Measurements from ENCODE around the gene MOV10L1. TPM values are rescaled to one million over a fixed set of nuclear protein-coding genes. Genes with fewer than 3 reads are reported as not detected.
A peak's percentile ranks its signal among the peaks of the same experiment; 100 is the strongest.
"Not testable (repeated sequence)": the region's sequence is repeated elsewhere in the genome, so short reads cannot be mapped to it uniquely, and the experiment has no call there.

Gene MOV10L1
- total RNA-seq, 1 donor from 2014 or later = 1.1 TPM

DNA sequence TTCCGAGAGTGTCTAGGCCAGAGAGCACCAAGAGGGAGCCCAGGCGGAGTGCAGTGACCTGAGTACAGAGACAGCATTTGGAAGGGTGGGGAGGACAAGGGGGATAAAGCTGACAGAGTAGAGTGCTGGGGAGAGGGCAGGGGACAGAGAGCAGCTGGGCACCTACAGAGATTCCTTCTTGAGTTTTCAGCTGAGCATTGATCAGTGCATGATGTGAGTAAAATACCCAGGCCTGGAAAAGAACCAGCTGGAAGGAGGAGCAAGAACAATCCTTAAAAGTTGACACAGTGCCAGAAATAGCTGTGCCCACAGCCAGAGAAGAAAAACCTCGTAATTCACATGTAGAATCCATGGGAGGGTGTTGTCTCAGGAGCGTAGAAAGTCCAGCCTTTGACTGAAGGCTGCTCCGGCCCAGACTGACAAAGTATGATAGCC, 46.8 kb downstream of the MOV10L1 start:
- no peak for DNase-seq (ENCODE audit: low spot score)
- H3K36me3 Mint-ChIP-seq (ENCODE audit: low read depth) = peaks cover 1% of the 10 kb centered on the region
- H3K4me1 Mint-ChIP-seq (ENCODE audit: low read depth) = peaks cover 13% of the 10 kb centered on the region
- H3K27ac Mint-ChIP-seq (ENCODE audit: unreplicated experiment) = peak overlapping the region; percentile 73
- no peaks in the 10 kb centered on the region for H3K27me3 Mint-ChIP-seq (ENCODE audit: low read depth)
- no peak overlapping the region for H3K4me3 Mint-ChIP-seq (ENCODE audit: unreplicated experiment)
- no peak for TF ChIP-seq CTCF (IDR thresholded peaks at IDR 0.05)
- H3K9me3 Mint-ChIP-seq (ENCODE audit: low read depth) = peaks cover 6% of the 10 kb centered on the region

DNA sequence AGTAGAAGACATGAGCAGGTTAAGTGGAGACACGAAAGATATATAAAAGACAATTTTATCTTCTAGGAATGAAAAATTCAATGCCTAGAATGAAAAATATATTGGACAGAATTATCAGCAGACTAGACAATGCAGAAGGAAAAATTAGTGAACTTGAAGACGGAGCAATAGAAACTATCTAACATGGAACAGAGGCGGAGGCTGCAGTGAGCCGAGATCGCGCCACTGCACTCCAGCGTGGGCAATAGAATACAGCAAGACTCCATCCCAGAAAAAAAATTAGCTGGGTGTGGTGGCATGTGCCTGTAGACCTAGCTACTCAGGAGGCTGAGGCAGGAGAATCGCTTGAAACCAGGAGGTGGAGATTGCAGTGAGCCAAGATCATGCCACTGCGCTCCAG, 47.5 kb downstream of the MOV10L1 start:
- DNase-seq (ENCODE audit: low spot score); H3K27me3 Mint-ChIP-seq (ENCODE audit: low read depth): not testable (repeated sequence)
- peaks cover 19% of the 10 kb centered on the region for H3K4me1 Mint-ChIP-seq (ENCODE audit: low read depth)

DNA sequence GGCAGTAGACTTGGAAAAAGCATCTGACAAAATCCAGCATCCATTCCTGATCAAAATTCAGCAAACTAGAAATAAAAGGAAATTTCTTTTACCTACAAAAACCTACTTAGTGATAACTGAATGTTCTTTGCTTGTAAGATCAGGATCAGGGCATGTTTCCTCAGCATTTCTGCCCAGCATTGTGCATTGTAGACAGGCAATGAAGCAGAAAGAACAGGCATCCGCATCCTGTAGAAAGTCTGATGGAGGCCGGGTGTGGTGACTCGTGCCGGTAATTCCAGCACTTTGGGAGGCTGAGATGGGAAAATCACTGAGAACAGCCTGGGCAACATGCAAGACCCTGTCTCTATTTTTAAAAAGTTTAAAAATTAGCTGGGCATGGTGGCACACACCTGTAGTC, 48.2 kb downstream of the MOV10L1 start:
- H3K4me3 Mint-ChIP-seq (ENCODE audit: unreplicated experiment) = no peak overlapping the region
- H3K27ac Mint-ChIP-seq (ENCODE audit: unreplicated experiment) = no peak overlapping the region
- peaks cover 1% of the 10 kb centered on the region for H3K36me3 Mint-ChIP-seq (ENCODE audit: low read depth)
- peaks cover 20% of the 10 kb centered on the region for H3K4me1 Mint-ChIP-seq (ENCODE audit: low read depth)
- H3K9me3 Mint-ChIP-seq (ENCODE audit: low read depth) = peaks cover 4% of the 10 kb centered on the region
- DNase-seq (ENCODE audit: low spot score) = no peak
- H3K27me3 Mint-ChIP-seq (ENCODE audit: low read depth) = peaks cover 4% of the 10 kb centered on the region
- no peak for TF ChIP-seq CTCF (IDR thresholded peaks at IDR 0.05)

More for the DNA sequence above, 47.5 kb downstream of the MOV10L1 start:
- not testable (repeated sequence) for H3K27ac Mint-ChIP-seq (ENCODE audit: unreplicated experiment); H3K9me3 Mint-ChIP-seq (ENCODE audit: low read depth); H3K36me3 Mint-ChIP-seq (ENCODE audit: low read depth); H3K4me3 Mint-ChIP-seq (ENCODE audit: unreplicated experiment)

GRCh38 chr22:50138988-50139387, 49.2 kb downstream of the MOV10L1 start:
- TF ChIP-seq CTCF (IDR thresholded peaks at IDR 0.05) = no peak
- Mint-ChIP-seq H3K36me3 (ENCODE audit: low read depth) (peaks cover 1% of the 10 kb centered on the region), H3K9me3 (ENCODE audit: low read depth) (peaks cover 4% of the 10 kb centered on the region), H3K4me1 (ENCODE audit: low read depth) (peaks cover 20% of the 10 kb centered on the region), H3K27ac (ENCODE audit: unreplicated experiment) (no peak overlapping the region), H3K27me3 (ENCODE audit: low read depth) (peaks cover 10% of the 10 kb centered on the region), H3K4me3 (ENCODE audit: unreplicated experiment) (no peak overlapping the region)
- DNase-seq (ENCODE audit: low spot score) = no peak

DNA sequence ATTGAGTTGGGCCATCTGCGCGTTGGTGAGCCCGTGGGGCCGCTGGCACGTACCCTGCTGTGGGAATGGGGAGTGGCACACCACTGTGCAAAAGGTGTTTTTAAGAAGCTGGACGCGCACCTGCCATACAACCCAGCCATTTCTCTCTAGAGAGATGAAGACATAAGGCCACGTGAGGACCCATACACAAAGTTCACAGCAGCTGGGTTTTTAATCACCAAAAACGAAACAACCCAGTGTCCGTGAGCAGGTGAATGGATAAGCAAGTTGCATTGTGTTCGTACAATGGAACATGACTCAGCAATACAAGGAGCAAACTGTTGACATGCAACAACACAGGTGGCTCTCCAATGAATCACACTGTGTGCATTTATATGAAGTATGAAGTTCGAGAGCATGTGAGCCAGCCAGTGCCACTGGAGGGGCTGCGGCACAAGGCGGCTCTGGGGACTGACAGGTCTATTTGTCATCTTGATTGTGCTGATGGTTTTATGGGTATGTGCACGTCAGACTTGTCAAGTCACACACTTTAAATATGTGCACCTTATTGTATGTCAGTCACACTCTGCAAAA, 50.1 kb downstream of the MOV10L1 start:
- no peak overlapping the region for H3K4me3 Mint-ChIP-seq (ENCODE audit: unreplicated experiment)
- no peak for DNase-seq (ENCODE audit: low spot score)
- H3K27ac Mint-ChIP-seq (ENCODE audit: unreplicated experiment) = no peak overlapping the region
- peaks cover 10% of the 10 kb centered on the region for H3K27me3 Mint-ChIP-seq (ENCODE audit: low read depth)
- peaks cover 4% of the 10 kb centered on the region for H3K9me3 Mint-ChIP-seq (ENCODE audit: low read depth)
- TF ChIP-seq CTCF (IDR thresholded peaks at IDR 0.05) = no peak
- H3K4me1 Mint-ChIP-seq (ENCODE audit: low read depth) = peaks cover 20% of the 10 kb centered on the region
- H3K36me3 Mint-ChIP-seq (ENCODE audit: low read depth) = peaks cover 1% of the 10 kb centered on the region

- Mint-ChIP-seq H3K27me3 (ENCODE audit: low read depth) (peaks cover 13% of the 10 kb centered on the region), H3K36me3 (ENCODE audit: low read depth) (peaks cover 1% of the 10 kb centered on the region), H3K27ac (ENCODE audit: unreplicated experiment) (no peak overlapping the region), H3K4me1 (ENCODE audit: low read depth) (peaks cover 20% of the 10 kb centered on the region), H3K4me3 (ENCODE audit: unreplicated experiment) (no peak overlapping the region), H3K9me3 (ENCODE audit: low read depth) (peaks cover 4% of the 10 kb centered on the region)
- TF ChIP-seq CTCF (IDR thresholded peaks at IDR 0.05) = no peak
- no peak for DNase-seq (ENCODE audit: low spot score)
Observed at GRCh38 chr22:50140615-50141014, 50.8 kb downstream of the MOV10L1 start.
